ENCODE measurements around the gene PRKN. TPM values are rescaled to one million over a fixed set of nuclear protein-coding genes. Genes with fewer than 3 reads are reported as not detected.

The PRKN gene
- polyA plus RNA-seq, 1 donor from 2014 or later, result 1.2 TPM

DNA sequence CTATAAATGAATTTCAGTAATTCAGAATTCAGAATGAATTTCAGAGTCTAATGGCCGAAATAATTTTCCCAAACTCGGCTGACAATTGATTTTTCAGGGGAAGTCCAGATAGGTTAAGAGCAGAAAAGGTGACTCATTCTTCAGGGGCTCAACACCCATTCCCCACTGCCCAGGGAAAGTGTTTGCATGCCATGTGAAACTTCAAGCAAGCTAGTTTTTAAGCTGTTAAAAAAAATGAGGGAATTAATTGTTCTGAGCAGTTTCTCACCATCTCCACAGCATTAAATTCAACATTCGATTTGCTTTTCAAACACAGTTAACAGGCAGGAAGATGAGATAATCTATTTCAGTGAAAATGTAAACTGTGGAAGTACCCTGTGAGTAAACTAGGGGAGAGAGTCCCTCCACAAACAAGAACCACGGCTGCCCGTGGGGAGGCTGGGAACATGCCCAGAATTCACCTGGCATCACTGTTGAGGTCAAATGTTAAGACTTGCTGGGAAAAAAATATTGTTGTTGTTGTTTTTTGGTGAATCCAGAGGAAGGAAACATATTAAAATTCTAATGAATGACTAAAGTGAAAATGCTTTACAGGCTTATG, 803.0 kb downstream of the PRKN start:
- Histone ChIP-seq H3K27ac (ENCODE audit: low read length) (no peak overlapping the region), H3K4me2 (ENCODE audit: low read length) (no peak overlapping the region), H3K36me3 (ENCODE audit: insufficient read depth, low read length) (no peaks in the 10 kb centered on the region), H3K27me3 (ENCODE audit: insufficient read depth, low read depth, low read length) (no peaks in the 10 kb centered on the region), H4K20me1 (ENCODE audit: insufficient read depth) (no peaks in the 10 kb centered on the region), H3F3A (ENCODE audit: insufficient read depth, low read length, poor library complexity, severe bottlenecking) (no peaks in the 10 kb centered on the region), H3K9ac (ENCODE audit: low read length) (no peak overlapping the region), H3K4me3 (ENCODE audit: low read length) (no peak overlapping the region), H3K9me3 (ENCODE audit: low read length) (no peaks in the 10 kb centered on the region), H3K79me2 (replicated peaks; ENCODE audit: insufficient read depth, low read length) (no peaks in the 10 kb centered on the region), H2AFZ (ENCODE audit: low read depth, low read length) (no peak overlapping the region), H3K9me2 (ENCODE audit: insufficient read depth, low read length) (no peaks in the 10 kb centered on the region)
- TF ChIP-seq, protein P1, sequence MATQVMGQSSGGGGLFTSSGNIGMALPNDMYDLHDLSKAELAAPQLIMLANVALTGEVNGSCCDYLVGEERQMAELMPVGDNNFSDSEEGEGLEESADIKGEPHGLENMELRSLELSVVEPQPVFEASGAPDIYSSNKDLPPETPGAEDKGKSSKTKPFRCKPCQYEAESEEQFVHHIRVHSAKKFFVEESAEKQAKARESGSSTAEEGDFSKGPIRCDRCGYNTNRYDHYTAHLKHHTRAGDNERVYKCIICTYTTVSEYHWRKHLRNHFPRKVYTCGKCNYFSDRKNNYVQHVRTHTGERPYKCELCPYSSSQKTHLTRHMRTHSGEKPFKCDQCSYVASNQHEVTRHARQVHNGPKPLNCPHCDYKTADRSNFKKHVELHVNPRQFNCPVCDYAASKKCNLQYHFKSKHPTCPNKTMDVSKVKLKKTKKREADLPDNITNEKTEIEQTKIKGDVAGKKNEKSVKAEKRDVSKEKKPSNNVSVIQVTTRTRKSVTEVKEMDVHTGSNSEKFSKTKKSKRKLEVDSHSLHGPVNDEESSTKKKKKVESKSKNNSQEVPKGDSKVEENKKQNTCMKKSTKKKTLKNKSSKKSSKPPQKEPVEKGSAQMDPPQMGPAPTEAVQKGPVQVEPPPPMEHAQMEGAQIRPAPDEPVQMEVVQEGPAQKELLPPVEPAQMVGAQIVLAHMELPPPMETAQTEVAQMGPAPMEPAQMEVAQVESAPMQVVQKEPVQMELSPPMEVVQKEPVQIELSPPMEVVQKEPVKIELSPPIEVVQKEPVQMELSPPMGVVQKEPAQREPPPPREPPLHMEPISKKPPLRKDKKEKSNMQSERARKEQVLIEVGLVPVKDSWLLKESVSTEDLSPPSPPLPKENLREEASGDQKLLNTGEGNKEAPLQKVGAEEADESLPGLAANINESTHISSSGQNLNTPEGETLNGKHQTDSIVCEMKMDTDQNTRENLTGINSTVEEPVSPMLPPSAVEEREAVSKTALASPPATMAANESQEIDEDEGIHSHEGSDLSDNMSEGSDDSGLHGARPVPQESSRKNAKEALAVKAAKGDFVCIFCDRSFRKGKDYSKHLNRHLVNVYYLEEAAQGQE (IDR thresholded peaks at IDR 0.05; ENCODE audit: borderline replicate concordance), result no peak
- TF ChIP-seq RAD21 (conservative IDR thresholded peaks at IDR 0.05), result no peak
- no peak for TF ChIP-seq MXI1 (conservative IDR thresholded peaks at IDR 0.05; ENCODE audit: poor library complexity, severe bottlenecking)
- TF ChIP-seq POLR2AphosphoS5 (IDR thresholded peaks at IDR 0.05), result no peak
- TF ChIP-seq EP300 (conservative IDR thresholded peaks at IDR 0.05; ENCODE audit: poor library complexity, severe bottlenecking), result no peak
- TF ChIP-seq, protein P2, sequence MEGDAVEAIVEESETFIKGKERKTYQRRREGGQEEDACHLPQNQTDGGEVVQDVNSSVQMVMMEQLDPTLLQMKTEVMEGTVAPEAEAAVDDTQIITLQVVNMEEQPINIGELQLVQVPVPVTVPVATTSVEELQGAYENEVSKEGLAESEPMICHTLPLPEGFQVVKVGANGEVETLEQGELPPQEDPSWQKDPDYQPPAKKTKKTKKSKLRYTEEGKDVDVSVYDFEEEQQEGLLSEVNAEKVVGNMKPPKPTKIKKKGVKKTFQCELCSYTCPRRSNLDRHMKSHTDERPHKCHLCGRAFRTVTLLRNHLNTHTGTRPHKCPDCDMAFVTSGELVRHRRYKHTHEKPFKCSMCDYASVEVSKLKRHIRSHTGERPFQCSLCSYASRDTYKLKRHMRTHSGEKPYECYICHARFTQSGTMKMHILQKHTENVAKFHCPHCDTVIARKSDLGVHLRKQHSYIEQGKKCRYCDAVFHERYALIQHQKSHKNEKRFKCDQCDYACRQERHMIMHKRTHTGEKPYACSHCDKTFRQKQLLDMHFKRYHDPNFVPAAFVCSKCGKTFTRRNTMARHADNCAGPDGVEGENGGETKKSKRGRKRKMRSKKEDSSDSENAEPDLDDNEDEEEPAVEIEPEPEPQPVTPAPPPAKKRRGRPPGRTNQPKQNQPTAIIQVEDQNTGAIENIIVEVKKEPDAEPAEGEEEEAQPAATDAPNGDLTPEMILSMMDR (IDR thresholded peaks at IDR 0.05; ENCODE audit: poor library complexity, severe bottlenecking), result no peak
- no peak for TF ChIP-seq SMC3 (conservative IDR thresholded peaks at IDR 0.05; ENCODE audit: poor library complexity)
- TF ChIP-seq EZH2 (IDR thresholded peaks at IDR 0.05; ENCODE audit: borderline replicate concordance, insufficient read depth, low read length, poor library complexity, severe bottlenecking), result no peak

DNA sequence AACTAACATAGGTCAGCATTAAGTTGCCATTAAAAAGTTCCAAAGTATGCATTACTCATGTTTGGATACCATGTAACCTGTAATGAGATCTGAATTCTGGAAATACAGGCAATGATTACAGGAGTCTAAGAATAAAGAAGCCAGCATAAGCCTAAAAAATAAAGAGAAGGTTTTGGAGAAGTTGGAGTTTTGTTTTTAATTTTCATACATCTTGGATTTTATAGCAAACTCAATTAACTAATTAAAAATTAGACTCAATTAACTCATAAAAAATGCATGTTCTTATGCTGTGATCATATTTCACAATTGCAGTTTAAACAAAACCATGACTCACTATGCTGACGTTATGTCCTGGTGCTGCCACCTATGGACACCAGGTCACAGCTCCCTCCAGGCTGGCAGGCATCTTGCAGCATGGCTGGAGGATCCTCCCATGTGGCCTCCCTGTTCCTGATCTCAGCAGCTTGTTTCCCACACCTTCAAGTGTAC, 804.9 kb downstream of the PRKN start:
- Histone ChIP-seq H3K36me3 (ENCODE audit: insufficient read depth, low read length) (no peaks in the 10 kb centered on the region), H3K9ac (ENCODE audit: low read length) (no peak overlapping the region), H3K9me2 (ENCODE audit: insufficient read depth, low read length) (no peaks in the 10 kb centered on the region), H3K79me2 (replicated peaks; ENCODE audit: insufficient read depth, low read length) (no peaks in the 10 kb centered on the region), H2AFZ (ENCODE audit: low read depth, low read length) (no peak overlapping the region), H3K4me2 (ENCODE audit: low read length) (no peak overlapping the region), H3K4me3 (ENCODE audit: low read length) (no peak overlapping the region), H3K9me3 (ENCODE audit: low read length) (no peaks in the 10 kb centered on the region), H3K27ac (ENCODE audit: low read length) (no peak overlapping the region), H3F3A (ENCODE audit: insufficient read depth, low read length, poor library complexity, severe bottlenecking) (no peaks in the 10 kb centered on the region), H3K27me3 (ENCODE audit: insufficient read depth, low read depth, low read length) (no peaks in the 10 kb centered on the region), H4K20me1 (ENCODE audit: insufficient read depth) (no peaks in the 10 kb centered on the region)
- TF ChIP-seq, protein P2 (IDR thresholded peaks at IDR 0.05; ENCODE audit: poor library complexity, severe bottlenecking), result peak; percentile 33
- peak; percentile 41 for TF ChIP-seq RAD21 (conservative IDR thresholded peaks at IDR 0.05)
- no peak for TF ChIP-seq MXI1 (conservative IDR thresholded peaks at IDR 0.05; ENCODE audit: poor library complexity, severe bottlenecking)
- TF ChIP-seq, protein P1 (IDR thresholded peaks at IDR 0.05; ENCODE audit: borderline replicate concordance), result no peak

Data from neural cell (in vitro differentiated cells).